Measurements from ENCODE around the gene NFATC2.

Gene NFATC2

DNA sequence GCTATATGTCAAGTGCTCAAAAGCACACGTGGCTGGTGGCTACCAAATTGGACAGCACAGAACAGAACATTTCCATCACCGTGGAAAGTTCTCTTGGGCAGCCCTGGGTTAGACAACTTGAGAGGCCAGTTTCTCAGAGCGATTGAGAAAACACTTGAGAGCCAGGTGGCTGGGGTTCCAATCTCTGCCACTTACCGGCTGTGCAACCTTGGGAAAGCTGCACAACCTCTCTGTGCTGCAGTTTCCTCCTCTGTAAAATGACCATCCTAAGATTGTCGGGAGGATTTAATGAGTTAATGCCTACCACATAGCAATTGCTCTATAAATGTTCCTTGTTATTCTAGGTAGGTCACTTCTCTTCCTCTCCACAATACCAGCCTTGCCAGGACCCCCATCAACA is 25.1 kb upstream of the NFATC2 start:
- no peak for DNase-seq

DNA sequence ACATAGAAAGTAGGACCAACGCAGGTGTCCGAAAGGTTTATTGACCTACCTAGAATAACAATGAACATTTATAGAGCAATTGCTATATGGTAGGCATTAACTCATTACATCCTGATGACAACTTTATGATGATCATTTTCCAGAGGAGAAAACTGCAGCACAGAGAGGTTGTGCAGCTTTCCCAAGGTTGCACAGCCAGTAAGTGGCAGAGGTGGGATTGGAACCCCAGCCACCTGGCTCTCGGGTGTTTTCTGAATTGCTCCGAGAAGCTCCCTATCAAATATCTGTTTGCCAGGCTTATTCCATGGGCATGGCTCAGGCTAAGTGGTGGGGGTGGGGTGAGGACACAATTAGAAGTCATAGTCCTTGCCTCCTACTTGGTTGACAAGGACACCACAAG is 24.1 kb upstream of the NFATC2 start:
- no peak for DNase-seq

DNA sequence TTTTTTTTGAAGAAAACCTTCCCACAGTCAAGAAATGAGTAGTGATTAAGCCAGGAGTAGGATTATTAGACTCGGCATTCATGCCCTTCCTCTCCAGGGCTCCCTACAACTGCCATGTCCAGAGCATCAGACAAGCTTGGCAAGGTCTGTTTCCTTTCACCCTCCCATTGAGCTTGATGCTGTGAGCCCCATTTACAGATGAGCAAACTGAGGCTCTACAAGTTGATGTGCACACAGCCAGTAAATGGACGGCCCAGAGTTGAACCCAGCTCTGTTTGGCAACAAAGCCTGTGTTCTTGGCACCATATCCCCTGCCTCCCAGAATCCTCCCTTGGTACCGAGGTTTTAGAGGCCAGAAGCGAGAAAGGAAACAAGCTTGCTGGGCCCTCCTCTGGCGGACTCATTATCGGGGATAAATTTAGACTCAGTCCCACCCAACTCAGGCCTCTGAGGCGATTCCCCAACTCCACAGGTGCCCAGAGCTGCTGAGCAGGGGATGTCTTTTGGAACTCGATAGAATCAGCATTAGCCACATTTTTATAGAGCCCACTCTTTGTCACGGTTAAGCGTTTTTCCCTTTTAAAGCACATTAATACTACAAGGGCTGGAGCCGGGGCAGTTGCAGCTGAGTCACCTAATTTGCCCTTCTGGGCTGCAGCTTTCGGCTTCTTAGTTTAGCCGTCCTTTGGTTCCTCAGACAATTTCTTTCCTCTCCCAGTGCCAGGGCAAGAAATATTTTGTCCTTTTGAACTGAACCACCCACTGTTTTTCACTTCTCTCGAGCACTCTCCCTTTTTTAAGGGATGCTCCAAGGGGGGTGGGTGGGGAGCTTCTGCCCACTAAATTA is 23.0 kb upstream of the NFATC2 start:
- peak; percentile 64 for DNase-seq

DNA sequence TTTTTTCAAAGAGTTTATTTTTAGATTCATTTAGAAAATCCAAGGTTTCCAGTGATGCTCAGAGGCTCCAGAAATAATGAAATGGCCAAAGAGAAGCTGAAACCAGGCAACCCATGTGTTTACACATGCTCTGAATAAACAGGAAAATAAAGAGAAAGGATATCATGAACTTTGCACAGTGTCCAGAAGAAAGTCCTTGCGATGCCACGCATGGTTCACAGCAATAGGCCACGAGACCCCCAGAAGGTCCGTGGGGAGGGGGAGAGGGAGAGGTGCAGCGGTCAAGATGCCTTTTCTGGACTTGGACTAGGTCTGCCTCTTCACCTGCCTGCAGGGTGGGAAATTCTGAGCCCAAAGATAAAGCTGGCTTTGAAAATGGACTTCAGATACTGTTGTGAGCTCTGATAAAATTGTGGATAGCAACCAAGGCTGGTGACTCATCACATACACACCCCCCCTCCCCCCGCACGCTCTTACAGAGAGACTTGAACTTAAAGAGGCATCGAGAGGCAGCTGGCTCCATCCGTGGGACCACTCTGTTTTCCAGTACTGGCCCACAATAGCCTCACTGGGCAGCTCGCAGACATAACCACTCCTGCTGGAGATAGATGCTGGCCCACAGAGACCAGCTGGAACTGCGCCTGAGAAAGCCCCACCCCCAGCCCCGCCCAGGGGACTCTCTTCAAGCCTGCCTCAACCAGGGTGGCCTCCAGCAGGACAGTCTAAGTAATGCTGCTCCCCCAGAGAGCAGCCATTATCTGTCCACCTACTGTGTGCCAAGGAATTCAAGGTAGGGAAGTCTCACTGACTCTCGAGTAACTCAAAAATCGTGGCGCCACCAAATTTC is 21.2 kb upstream of the NFATC2 start:
- peak; percentile 88 for DNase-seq

DNA sequence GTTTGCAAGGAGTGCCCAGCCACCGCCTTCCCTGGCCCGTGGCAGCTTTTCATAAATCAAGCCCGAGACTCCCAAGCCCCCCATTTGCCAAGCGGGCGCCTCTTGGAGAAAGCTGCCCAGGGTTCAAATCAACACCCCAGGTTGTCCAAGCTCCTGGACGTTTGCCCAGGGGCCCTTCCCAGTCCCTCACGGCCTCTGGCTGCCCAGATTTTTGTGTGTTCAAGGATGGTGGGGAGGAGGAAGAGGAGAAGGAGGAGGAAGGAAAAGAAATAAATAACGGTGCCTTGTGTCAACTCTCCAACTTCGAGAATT is 20.6 kb upstream of the NFATC2 start:
- no peak for DNase-seq

DNA sequence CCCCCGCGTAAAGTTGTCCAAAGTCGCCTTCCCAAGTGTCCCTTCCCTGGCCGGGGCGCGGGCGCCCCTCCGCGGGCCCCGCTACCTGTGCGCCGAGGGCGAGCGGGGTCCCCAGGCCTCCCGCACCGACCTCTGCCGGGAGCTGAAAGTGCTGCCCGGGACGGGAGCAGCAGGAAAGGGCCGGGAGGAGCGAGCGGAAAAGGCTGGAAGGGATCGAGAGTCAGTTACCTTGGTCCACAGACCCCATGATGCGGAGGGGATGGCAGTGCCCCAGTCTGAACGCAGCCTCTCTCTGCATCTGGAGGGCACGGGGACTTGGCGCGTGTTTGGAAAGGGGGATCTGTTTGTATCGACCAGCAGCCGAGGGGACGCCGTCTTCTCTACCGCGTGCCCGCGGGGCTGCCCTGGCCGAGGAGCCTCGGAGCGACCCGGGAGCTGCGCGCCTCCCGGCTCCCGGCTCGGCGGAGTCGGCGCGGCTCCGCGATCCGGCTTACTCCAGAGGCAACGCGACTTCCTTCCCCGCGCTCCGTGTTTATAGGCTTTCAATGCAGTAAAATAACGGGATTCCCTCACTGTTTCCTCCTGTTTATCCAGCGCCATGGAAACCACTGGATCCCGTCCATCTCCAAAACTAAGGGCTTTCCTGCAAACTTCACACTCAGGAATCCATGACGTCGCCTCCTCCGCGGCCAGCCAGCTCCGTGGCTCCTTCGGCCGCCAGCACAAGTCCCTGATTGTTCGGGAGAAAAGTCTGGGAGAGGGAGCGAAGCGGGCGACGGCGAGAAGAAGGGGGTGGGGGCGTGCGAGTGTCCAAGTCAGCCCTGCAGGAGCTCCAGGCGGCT is 20.0 kb upstream of the NFATC2 start:
- peak; percentile 98 for DNase-seq

DNA sequence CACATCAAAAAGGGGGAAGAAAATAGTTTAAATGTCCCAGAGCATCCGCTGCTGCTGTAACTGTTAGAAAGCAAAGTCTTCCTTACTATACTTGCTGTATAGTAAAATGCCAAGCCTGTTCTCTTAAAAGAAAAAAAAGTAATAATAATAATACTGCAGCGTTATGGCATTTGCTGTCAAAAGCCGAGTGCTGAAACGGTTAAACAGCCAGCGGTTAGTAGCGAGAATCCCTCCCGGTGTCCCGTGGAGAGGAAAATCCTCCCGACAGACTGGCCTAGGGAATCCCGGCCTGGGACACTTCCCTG is 19.5 kb upstream of the NFATC2 start:
- no peak for DNase-seq

DNA sequence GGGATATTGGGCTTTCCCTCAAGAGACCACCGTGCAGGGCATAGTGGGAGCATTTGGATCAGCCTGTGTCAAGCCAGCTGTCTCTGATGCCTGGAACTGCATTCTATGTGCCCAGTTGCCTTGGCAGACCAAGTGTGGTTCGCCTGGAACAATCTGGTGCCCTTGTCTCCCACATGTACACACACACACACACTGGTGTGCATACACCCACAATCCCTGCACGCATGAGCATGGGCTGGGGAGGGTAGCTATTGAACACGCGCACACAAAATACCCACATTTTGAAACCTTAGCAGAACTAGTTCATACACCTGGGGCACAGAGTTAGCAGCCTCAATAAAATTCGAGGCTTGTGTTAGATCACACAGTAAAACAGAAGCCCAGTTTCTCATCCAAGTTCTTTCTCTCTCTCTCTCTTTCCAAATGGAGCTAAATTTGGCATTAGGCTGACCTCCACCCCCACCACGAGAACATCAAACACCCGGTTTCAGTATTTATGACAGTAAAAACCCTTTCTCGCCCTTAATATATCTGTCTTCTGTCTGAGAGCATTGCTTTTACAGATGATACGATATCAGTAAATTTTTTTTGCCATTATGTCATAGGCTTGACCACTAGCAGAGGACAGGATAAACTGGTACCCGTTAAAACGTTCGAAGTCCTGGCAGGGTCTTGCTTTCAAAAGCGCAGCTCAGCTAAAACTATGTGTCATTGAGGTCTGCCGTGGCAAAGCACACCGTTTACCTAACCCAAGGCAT is 18.2 kb upstream of the NFATC2 start:
- peak; percentile 47 for DNase-seq

DNA sequence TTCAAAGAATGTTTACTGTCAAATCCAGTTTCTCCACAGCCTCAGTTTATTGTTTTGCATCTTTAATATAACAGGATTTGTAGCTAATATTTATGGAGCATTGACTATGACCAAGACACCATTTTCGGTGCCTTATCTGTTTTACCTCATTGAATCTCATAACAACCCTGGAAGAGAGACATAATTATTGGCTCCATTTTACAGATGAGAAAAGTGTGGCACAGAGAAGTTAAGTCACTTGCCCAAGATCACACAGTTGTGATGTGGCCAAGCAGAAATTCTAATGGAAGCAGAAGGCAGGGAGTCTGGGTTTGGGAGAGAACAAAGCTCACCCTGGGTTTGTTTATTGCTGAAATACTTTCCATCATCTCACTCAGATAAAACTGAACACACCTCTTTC is 17.5 kb upstream of the NFATC2 start:
- no peak for DNase-seq

DNA sequence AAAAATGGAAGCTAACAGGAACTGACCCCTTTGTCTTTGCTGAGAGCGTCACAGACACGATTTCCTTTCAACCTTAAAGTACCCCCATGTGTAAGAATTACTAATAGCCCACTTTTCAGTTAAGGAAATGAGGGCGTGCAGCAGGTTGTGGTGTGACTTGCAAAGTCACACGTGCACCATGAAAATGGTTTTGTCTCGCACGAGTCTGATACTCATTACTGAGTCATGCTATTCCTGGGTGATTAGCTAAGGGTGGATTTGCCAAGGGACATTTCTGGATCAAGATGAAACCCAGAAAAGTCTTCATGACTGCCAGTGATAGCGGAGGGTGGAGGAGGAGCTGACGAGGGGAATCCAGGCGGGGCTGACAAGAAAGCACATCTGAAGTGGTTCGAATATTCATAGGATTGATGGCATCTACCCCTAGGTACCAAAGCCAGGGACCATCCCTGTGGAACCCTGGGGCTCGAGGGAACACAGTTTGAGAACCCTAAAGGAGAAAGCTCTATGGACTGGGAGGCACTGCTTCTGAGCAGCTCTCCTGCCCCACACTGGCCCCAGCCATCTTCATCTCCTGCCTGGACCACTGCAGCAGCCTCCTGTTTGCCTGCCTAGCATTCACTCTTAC is 12.1 kb upstream of the NFATC2 start:
- no peak for DNase-seq

DNA sequence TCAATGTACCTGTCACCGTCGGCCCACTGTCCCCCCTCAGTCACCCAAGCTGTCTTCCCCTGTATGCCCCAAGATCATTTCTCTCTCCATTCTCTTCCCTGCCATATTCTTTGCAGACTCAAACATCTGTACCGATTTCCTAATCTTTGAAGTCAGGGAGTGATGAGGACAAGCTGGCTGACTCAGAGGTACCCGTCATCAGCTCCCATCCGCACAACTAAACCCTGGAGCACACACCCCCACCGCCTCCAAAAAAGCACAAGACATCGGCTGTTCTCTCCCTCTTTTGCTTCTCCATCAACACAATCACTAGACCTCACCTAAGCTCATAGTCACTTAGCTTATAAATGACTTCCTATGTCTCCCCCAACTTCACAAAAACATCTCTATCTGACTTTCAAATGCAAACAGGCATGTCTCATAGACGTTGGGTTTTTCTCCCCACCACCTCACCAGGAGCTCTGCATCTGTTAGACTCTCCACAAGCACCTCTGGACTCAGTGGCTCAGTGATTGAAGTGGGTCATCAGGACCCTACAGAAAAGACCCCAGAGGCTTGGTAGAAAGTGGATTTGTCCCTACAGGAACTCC is 11.5 kb upstream of the NFATC2 start:
- DNase-seq, result no peak

DNA sequence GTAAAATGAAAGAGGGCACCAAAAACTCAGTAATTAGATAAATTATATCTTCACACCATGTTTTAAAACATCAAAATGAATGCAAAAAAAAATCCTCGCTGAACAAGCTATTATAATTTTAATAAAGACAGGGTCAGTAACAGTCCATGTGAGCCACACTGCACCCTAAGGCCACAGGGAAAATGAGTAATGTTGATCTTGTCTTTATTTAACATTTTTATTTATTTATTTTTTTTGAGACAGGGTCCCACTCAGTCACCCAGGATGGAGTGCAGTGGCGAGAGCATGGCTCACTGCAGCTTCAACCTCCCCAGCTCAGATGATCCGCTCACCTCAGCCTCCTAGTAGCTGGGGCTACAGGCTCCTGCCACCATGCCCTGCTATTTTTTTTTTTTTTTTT is 8.7 kb upstream of the NFATC2 start:
- DNase-seq, result no peak

DNA sequence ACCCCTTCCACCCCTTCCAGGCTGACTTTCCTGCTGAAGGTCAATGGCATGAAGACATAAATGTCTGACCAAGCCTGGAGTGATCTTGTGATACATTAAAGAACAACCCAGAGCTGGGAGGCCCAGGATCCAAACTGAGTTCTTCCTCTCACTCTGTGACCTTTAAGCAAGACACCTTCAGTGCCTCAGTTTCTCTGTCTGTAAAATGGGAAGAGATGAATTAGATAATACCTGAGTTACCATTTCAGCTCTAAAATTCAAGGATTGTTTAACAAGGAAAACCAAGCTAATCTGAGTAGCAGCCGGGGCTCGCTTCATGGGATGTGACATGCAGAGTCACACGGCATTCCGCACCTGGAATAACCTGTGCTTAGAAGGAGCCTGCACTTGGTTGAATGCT is 7.0 kb upstream of the NFATC2 start:
- DNase-seq, result no peak

DNA sequence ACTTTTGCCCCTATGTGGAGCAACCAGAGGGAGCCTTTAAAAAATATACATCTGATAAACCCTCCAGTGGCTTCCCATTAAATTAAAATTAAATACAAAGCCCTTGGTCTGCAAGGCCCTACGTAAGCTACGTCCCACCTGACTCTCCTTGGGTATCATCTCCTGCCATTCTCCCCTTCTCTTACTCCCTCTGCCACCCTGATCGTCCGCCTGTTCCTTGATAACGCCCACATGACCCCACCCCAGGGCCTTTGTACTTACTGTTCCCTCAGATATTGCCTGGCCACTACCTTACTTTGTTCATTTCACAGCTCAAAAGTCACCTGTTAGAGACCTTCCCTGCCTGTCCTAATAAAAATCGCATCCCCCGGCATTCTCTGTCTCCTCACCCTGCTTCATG is 5.4 kb upstream of the NFATC2 start:
- no peak for DNase-seq

DNA sequence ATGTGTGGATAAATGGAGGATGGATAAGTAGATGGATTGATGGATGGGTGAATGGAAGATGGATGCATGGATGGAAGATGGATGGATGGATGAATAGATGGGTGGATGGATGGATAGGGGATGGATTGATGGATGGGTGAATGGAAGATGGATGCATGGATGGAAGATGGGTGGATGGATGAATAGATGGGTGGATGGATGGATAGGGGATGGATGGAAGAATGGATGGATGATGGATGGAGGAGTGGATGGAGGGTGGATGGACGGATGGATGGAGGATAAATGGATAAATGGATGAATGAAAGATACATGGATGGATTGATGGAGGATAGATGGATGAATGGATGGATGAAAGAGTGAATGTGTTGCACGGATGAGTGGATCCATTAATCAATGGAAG is 3.0 kb upstream of the NFATC2 start:
- no peak for DNase-seq

DNA sequence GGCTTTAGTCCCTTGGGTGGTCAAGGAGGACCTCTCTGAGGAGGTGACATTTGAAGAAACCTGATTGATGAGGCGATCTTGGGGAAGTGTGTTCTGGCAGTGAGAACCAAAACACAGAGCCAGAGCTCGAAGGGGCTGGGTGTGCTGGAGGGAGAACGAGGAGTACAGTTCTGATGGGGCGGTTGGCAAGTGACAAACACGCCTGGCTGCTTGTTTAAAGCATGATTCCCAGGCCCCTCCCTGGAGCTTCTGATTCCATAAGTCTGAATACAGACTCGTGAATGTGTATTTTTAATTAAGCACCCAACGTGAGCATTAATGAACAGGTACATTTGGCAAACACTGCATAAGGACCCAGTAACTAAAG is 886 bp upstream of the NFATC2 start:
- no peak for DNase-seq

DNA sequence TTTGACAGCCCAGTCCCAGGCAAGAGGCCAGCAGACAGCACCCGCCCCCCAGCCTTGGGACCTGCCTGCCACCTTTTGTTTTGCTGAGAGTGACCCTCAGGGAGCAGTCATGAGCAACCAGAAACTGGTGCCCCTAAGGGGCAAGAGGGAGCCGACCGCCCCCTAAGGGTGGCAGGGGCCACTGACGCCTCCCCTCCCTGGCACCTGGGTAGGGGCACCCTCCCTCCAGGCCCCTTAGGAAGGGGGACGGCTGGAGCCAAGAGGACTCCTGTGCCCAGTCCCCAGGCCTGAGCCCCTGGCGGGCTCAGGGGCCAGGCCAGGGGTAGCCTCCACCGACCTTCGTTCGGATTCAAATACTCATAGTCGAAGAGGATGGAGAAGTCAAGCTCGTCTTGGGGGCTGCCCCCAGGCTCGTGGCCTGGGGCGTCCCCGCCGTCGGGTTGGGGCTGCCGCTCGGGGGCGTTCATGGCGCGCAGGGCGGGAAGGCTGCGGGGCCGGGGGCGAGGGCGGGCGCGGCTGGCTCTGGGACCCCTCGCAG is 417 bp downstream of the NFATC2 start:
- no peak for DNase-seq

DNA sequence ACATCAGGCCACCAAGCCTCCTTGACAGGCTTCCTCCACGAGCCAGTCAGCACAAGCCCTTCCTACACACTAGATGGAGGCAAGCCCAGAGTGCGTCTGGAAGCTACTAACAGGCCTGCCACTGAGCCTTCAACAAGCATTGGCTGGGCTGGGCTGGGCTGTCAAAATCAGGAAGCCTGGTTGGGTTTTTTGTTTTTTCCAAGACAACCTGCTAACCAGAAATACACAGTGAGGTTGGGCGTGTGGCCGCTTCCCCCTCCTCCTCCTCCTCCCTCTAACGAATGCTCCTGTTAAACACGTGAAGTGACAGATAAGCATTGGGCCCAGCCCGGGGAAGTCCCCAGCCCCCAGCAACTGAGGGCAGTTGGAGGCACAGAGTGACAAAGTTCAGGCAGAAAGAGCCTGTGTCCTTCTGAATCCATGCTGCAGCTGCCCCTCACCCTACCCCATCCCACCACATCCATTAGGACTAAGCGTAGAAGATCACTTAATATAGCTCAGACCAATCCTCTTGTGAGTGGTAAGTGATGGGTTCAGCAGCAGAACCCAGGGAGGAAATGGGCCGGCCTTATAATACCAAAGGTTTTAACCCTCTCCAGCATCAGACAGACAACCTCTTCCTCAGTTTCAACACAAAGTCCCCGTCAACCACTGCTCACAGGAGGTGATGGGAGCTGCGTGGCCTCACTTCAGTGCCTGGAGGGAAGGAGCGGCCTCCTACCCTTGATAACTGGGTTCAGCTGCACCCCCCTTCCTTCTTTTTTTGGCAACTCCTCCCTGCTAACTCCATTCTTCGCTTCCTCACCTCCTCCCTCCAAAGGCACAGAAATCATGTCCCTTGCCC is 1.1 kb downstream of the NFATC2 start:
- DNase-seq, result peak; percentile 94

DNA sequence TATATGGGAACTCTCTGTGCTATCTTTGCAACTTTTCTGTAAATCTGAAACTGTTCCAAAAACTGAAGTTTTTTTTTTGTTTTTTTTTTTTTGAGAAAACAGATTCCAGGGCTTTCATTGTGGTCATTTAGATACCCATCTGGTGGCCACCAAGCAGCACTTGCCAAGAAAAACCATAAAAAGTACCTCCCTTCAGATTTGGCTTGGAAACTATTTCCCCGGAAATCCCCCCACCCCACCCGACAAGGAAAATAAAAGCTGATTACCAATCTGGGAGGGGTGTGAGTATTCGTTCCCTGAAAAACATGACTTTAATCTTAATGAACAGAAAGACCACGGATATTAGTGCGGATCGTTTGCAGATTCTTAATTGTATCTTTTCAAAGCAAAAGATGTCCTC is 1.9 kb downstream of the NFATC2 start:
- peak; percentile 29 for DNase-seq

DNA sequence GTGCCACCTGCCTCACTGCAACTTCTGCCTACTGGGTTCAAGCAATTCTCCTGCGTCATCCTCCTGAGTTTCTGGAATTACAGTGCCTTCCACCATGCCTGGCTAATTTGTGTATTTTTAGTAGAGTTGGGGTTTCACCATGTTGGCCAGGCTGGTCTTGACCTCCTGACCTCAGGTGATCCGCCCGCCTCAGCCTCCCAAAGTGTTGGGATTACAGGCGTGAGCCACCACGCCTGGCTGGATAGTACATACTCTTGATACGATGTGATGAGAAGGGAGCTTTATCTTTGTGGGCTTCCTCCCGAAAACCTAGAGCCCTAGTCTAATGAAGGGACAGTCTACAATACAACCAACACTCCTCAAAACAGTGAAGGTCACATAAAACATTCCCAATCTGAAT is 2.4 kb downstream of the NFATC2 start:
- peak; percentile 8 for DNase-seq

Data from femur (tissue), 1 donor.